CD14-positive monocyte (primary cell): ENCODE results near the gene CBLB. TPM values are rescaled to one million over a fixed set of nuclear protein-coding genes. Genes with fewer than 3 reads are reported as not detected.

Experiments used
- DNase-seq, 3 donors: peaks; one replicate each; pipeline ENCODE4 v3.0.0-alpha.2; 2011 to 2022
- H2AFZ ChIP-seq: 2 replicates; pipeline ENCODE4 v1.6.0; 2012; ENCODE audit warnings: mild to moderate bottlenecking, low read depth, low read length, inconsistent platforms; ENCODE audit not compliant: insufficient read depth, poor library complexity, severe bottlenecking
- H3K27ac ChIP-seq, 2 donors: 1 replicate in 1 of 2; 2 replicates in 1 of 2; pipeline ENCODE4 v1.5.1; 2012 to 2013; ENCODE audit warnings: low read length in 2 of 2, control low read depth in 1 of 2, inconsistent platforms in 1 of 2, low read depth in 1 of 2, mild to moderate bottlenecking in 1 of 2
- H3K27me3 ChIP-seq, 2 donors: one replicate each; pipeline versions ENCODE4 v1.6.0 to v1.6.1; 2011 to 2013; ENCODE audit warnings: low read length in 2 of 2; ENCODE audit not compliant: control insufficient read depth in 2 of 2, insufficient read depth in 2 of 2
- H3K36me3 ChIP-seq, 2 donors: replicated peaks in 1 of 2; 1 replicate in 1 of 2; 2 replicates in 1 of 2; pipeline versions ENCODE4 v1.5.1 to v1.6.1; 2012 to 2013; ENCODE audit warnings: low read length in 2 of 2, control low read depth in 1 of 2, inconsistent platforms in 1 of 2, mild to moderate bottlenecking in 1 of 2; ENCODE audit not compliant: insufficient read depth in 2 of 2, control insufficient read depth in 1 of 2
- H3K4me1 ChIP-seq, 2 donors: 1 replicate in 1 of 2; 2 replicates in 1 of 2; pipeline versions ENCODE4 v1.5.1 to v1.6.1; 2012 to 2013; ENCODE audit warnings: low read length in 2 of 2, control low read depth in 1 of 2, inconsistent platforms in 1 of 2, mild to moderate bottlenecking in 1 of 2, moderate library complexity in 1 of 2; ENCODE audit not compliant: insufficient read depth in 2 of 2, control insufficient read depth in 1 of 2
- H3K4me2 ChIP-seq: replicated peaks from 2 replicates; pipeline ENCODE3; 2012; ENCODE audit warnings: low read length, moderate library complexity, mild to moderate bottlenecking; ENCODE audit not compliant: poor library complexity, severe bottlenecking; ENCODE audit errors: extremely low read depth
- H3K4me3 ChIP-seq, 3 experiments: fragments of 200-600 bp in 1 of 3; sonication (generic) in 1 of 3; replicated peaks in 1 of 3; 1 replicate in 2 of 3; 2 replicates in 1 of 3; pipeline ENCODE4 v1.5.1; 2011 to 2013; ENCODE audit warnings: low read length in 3 of 3, mild to moderate bottlenecking in 3 of 3, control low read depth in 2 of 3, low read depth in 2 of 3, inconsistent platforms in 1 of 3, moderate library complexity in 1 of 3
- H3K79me2 ChIP-seq: 2 replicates; pipeline ENCODE4 v1.6.0; 2012; ENCODE audit warnings: mild to moderate bottlenecking, control low read depth, inconsistent platforms, low read length, moderate library complexity; ENCODE audit not compliant: insufficient read depth
- H3K9ac ChIP-seq: 2 replicates; pipeline ENCODE4 v1.6.0; 2017; ENCODE audit warnings: low read length, mild to moderate bottlenecking; ENCODE audit not compliant: insufficient read depth, poor library complexity, severe bottlenecking
- H3K9me3 ChIP-seq, 2 donors: replicated peaks in 1 of 2; 1 replicate in 1 of 2; 2 replicates in 1 of 2; pipeline versions ENCODE4 v1.5.1 to v1.6.1; 2012 to 2013; ENCODE audit warnings: low read length in 2 of 2, control low read depth in 1 of 2; ENCODE audit not compliant: control insufficient read depth in 1 of 2, insufficient read depth in 1 of 2
- H4K20me1 ChIP-seq: 2 replicates; pipeline ENCODE4 v1.6.0; 2012; ENCODE audit warnings: mild to moderate bottlenecking, low read length, control low read depth, moderate library complexity; ENCODE audit not compliant: insufficient read depth
- H3K27ac Mint-ChIP-seq, 7 donors: one replicate each; pipeline ENCODE4 v1.8.0; 2020; ENCODE audit warnings: mild to moderate bottlenecking in 7 of 7, mixed read lengths in 7 of 7, moderate library complexity in 6 of 7, inconsistent platforms in 2 of 7
- H3K27me3 Mint-ChIP-seq, 3 donors: one replicate each; pipeline ENCODE4 v1.8.0; 2021 to 2022; ENCODE audit warnings: low read depth in 3 of 3, mild to moderate bottlenecking in 3 of 3, mixed read lengths in 3 of 3, moderate library complexity in 3 of 3, inconsistent platforms in 1 of 3
- H3K36me3 Mint-ChIP-seq, 2 donors: one replicate each; pipeline ENCODE4 v1.8.0; 2020; ENCODE audit warnings: mixed read lengths in 2 of 2, inconsistent platforms in 1 of 2, mild to moderate bottlenecking in 1 of 2
- H3K4me1 Mint-ChIP-seq: one replicate; pipeline ENCODE4 v1.8.0; 2020; ENCODE audit warnings: mild to moderate bottlenecking, mixed read lengths
- H3K4me3 Mint-ChIP-seq, 2 donors: one replicate each; pipeline ENCODE4 v1.8.0; 2020; ENCODE audit warnings: mild to moderate bottlenecking in 2 of 2, mixed read lengths in 2 of 2, moderate library complexity in 1 of 2
- H3K9me3 Mint-ChIP-seq, 7 donors: one replicate each; pipeline ENCODE4 v1.8.0; 2020 to 2022; ENCODE audit warnings: mixed read lengths in 7 of 7, mild to moderate bottlenecking in 6 of 7, moderate library complexity in 6 of 7, inconsistent platforms in 2 of 7
- WGBS: methylation state at CpG from one replicate; pipeline ENCODE4 v1.1.5; 2013; ENCODE audit warnings: missing lambda C conversion rate; ENCODE audit not compliant: insufficient coverage; 5-methylcytosine and 5-hydroxymethylcytosine counted together
- intact Hi-C, 2 donors: fragments of 100-400 bp; cut with micrococcal nuclease; formaldehyde crosslinking; loops; one replicate each; pipeline versions ENCODE4 v1.15.0 to v1.15.1; 2023
- polyA plus RNA-seq, 3 donors: library from polyadenylated mRNA; depleted of rRNA in 1 of 3; unstranded in 2 of 3; stranded (reverse) in 1 of 3; fragments of 300-500 nt in 2 of 3; fragments of >200 nt in 1 of 3; fragmentation: Illumina TruSeq in 2 of 3; gene quantifications; 1 replicate in 2 of 3; 2 replicates in 1 of 3; pipeline ENCODE4 v1.2.3, GENCODE V29; 2012 to 2021
- TF ChIP-seq, protein P1 (sequence below): fragments of 200-600 bp; IDR thresholded peaks from one replicate; pipeline ENCODE4 v1.8.0; 2022; ENCODE audit warnings: antibody characterized with exemption, mild to moderate bottlenecking

The CBLB gene
- polyA plus RNA-seq, 3 donors, result 1.6 to 8.1 (median 3.6) TPM

DNA sequence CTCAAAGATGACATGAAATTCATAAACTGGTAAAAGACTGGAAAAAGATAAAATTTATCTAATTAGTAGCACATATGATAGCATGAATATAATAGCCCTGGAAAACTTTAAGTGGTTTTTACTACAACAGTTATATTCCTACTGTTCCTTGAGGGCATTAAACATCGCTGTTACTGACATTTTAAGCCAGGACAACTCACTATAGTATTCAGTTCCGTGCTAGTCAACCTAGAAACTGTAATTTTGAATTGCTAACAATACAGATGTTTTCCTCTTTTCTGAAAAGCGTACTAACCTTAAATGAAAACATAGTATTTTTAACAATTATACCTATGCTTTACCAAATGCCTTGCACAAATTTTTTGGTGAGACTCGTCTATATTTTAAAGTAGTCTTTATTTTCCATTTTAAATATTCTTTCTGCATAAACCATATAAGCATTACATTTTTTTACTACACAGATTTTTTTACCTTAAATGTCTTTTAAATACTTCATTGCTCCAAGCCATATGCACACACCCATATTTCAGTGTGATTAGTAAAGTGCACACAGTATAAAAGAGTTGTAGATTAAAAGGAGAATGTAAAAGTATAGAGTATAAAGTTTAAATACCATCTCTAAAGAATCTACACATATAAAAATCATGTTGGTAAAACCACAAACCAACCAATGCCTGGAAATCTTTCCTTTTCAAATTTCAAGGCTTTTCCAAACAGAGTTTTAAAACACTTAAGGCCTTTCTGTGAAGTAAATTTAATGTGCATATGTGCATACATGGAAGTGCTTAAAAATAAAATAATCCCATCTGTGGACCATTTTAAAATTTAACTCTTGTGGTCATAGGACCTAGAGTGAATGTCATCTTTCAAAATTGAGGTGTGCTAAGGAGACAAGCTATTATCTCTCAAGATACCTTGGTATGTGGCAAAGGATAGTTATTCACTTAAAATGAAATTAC is 20.1 kb upstream of the CBLB start:
- no peaks in the 10 kb centered on the region for H4K20me1 ChIP-seq
- H3K4me1 ChIP-seq, result no peaks in the 10 kb centered on the region
- H3K9me3 Mint-ChIP-seq, result peaks cover 0 to 2% (median 0%) of the 10 kb centered on the region in 7 donors
- DNase-seq, result no peak
- no peak overlapping the region for H3K27ac Mint-ChIP-seq
- no peaks in the 10 kb centered on the region for H3K79me2 ChIP-seq
- H3K27me3 ChIP-seq, result no peaks in the 10 kb centered on the region
- no peak overlapping the region for H3K4me3 ChIP-seq
- no peak overlapping the region for H3K4me3 Mint-ChIP-seq
- H3K27ac ChIP-seq, result no peak overlapping the region
- peaks cover 4% of the 10 kb centered on the region for H3K4me1 Mint-ChIP-seq
- TF ChIP-seq, protein P1, sequence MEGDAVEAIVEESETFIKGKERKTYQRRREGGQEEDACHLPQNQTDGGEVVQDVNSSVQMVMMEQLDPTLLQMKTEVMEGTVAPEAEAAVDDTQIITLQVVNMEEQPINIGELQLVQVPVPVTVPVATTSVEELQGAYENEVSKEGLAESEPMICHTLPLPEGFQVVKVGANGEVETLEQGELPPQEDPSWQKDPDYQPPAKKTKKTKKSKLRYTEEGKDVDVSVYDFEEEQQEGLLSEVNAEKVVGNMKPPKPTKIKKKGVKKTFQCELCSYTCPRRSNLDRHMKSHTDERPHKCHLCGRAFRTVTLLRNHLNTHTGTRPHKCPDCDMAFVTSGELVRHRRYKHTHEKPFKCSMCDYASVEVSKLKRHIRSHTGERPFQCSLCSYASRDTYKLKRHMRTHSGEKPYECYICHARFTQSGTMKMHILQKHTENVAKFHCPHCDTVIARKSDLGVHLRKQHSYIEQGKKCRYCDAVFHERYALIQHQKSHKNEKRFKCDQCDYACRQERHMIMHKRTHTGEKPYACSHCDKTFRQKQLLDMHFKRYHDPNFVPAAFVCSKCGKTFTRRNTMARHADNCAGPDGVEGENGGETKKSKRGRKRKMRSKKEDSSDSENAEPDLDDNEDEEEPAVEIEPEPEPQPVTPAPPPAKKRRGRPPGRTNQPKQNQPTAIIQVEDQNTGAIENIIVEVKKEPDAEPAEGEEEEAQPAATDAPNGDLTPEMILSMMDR, result no peak
- H3K9ac ChIP-seq, result no peak overlapping the region
- H3K9me3 ChIP-seq, result no peaks in the 10 kb centered on the region
- no peak overlapping the region for H3K4me2 ChIP-seq
- 100% methylated on average over 1 of the region's 4 CpGs for WGBS
- H3K36me3 Mint-ChIP-seq, result no peaks in the 10 kb centered on the region
- H3K36me3 ChIP-seq, result no peaks in the 10 kb centered on the region
- H2AFZ ChIP-seq, result no peak overlapping the region
- intact Hi-C loops, result no loop called here
- peaks cover 0 to 3% (median 0%) of the 10 kb centered on the region in 3 donors for H3K27me3 Mint-ChIP-seq

DNA sequence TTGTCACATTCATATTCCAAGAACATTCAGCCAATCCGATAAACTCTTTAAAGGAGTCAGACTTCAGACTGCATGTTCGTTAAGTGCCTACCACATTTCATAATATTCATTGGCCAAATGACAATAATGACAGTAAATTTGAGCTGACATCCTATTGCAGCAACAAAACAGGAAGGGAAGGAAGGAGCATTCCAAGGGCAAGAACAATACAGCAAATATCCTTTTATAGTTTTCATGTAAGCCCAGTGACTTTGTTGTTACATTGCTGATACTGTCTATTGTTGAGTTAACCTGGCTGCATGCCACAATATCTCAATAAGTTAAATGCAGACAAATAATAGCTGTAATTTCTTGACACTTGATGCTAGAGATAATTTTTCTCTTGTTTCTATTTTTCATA is 16.4 kb upstream of the CBLB start:
- Histone ChIP-seq H3K4me1 (no peaks in the 10 kb centered on the region), H4K20me1 (no peaks in the 10 kb centered on the region), H3K27me3 (no peaks in the 10 kb centered on the region), H3K27ac (no peak overlapping the region), H3K9ac (no peak overlapping the region), H3K36me3 (no peaks in the 10 kb centered on the region), H3K4me2 (no peak overlapping the region), H3K9me3 (no peaks in the 10 kb centered on the region), H3K79me2 (no peaks in the 10 kb centered on the region), H2AFZ (no peak overlapping the region), H3K4me3 (no peak overlapping the region)
- Mint-ChIP-seq H3K4me1 (peaks cover 13% of the 10 kb centered on the region), H3K9me3 (peaks cover 0 to 3% (median 0%) of the 10 kb centered on the region in 7 donors), H3K4me3 (no peak overlapping the region), H3K27me3 (peaks cover 0 to 3% (median 1%) of the 10 kb centered on the region in 3 donors), H3K36me3 (no peaks in the 10 kb centered on the region), H3K27ac (no peak overlapping the region)
- TF ChIP-seq, protein P1, result no peak
- DNase-seq, result no peak
- intact Hi-C loops, result no loop called here
- no CpG with 5 or more reads among the region's 2 CpGs for WGBS
